Body of pancreas (tissue), 4 donors: Measurements from ENCODE around the gene AP2A2. TPM values are rescaled to one million over a fixed set of nuclear protein-coding genes. Genes with fewer than 3 reads are reported as not detected.
A peak's percentile ranks its signal among the peaks of the same experiment; 100 is the strongest.

Source experiments
- ATAC-seq: fragments of 150-250 bp; one replicate; pipeline ENCODE4 v1.9.1; 2016
- DNase-seq, 4 donors: peaks; one replicate each; pipeline ENCODE4 v3.0.0-alpha.2; 2019
- H3K27ac ChIP-seq, 4 donors: fragments of 200-600 bp; sonication (generic); 1 replicate in 3 of 4; 2 replicates in 1 of 4; pipeline versions ENCODE4 v1.5.1 to v1.6.1; 2016 to 2019; ENCODE audit warnings: mild to moderate bottlenecking in 1 of 4, mixed read lengths in 1 of 4, moderate library complexity in 1 of 4
- H3K27me3 ChIP-seq, 2 donors: fragments of 200-600 bp; sonication (generic); one replicate each; pipeline ENCODE4 v1.6.0; 2016; ENCODE audit warnings: mild to moderate bottlenecking in 1 of 2
- H3K36me3 ChIP-seq, 2 donors: fragments of 200-600 bp; sonication (generic); replicated peaks in 1 of 2; 2 replicates each; pipeline ENCODE4 v1.5.1; 2016; ENCODE audit warnings: low read depth in 2 of 2; ENCODE audit not compliant: insufficient read depth in 1 of 2
- H3K4me1 ChIP-seq: fragments of 200-600 bp; sonication (generic); one replicate; pipeline ENCODE4 v1.6.0; 2016
- H3K4me3 ChIP-seq, 2 donors: fragments of 200-600 bp; sonication (generic); 1 replicate in 1 of 2; 2 replicates in 1 of 2; pipeline ENCODE4 v1.5.1; 2016 to 2019
- H3K9me3 ChIP-seq, 3 donors: fragments of 200-600 bp; sonication (generic); 1 replicate in 2 of 3; 2 replicates in 1 of 3; pipeline ENCODE4 v1.5.1; 2016
- POLR2A ChIP-seq, 3 donors: fragments of 450-650 bp; IDR thresholded peaks; one replicate each; pipeline ENCODE4 v1.6.1; 2016; ENCODE audit warnings: antibody characterized with exemption in 3 of 3, mild to moderate bottlenecking in 2 of 3
- WGBS, 2 donors: methylation state at CpG; one replicate each; pipeline ENCODE4 v1.1.5; 2017; 5-methylcytosine and 5-hydroxymethylcytosine counted together
- intact Hi-C: fragments of 100-400 bp; cut with DNase I; formaldehyde crosslinking; loops from one replicate; pipeline ENCODE4 v1.15.1; 2023
- total RNA-seq, 2 donors: library from RNA; depleted of rRNA; stranded (reverse); fragments of >200 nt; gene quantifications; one replicate each; pipeline ENCODE4 v1.1.0, GENCODE V29; 2016
- TF ChIP-seq, protein P1 (sequence below), 7 experiments: fragments of 450-650 bp in 4 of 7; fragments of 200-600 bp in 3 of 7; sonication (generic) in 3 of 7; IDR thresholded peaks; one replicate each; pipeline ENCODE4 v1.5.1; 2016 to 2019; ENCODE audit warnings: antibody characterized with exemption in 7 of 7

AP2A2 gene
- total RNA-seq, 2 donors from 2014 or later, result 40.7 to 77.8 TPM

DNA sequence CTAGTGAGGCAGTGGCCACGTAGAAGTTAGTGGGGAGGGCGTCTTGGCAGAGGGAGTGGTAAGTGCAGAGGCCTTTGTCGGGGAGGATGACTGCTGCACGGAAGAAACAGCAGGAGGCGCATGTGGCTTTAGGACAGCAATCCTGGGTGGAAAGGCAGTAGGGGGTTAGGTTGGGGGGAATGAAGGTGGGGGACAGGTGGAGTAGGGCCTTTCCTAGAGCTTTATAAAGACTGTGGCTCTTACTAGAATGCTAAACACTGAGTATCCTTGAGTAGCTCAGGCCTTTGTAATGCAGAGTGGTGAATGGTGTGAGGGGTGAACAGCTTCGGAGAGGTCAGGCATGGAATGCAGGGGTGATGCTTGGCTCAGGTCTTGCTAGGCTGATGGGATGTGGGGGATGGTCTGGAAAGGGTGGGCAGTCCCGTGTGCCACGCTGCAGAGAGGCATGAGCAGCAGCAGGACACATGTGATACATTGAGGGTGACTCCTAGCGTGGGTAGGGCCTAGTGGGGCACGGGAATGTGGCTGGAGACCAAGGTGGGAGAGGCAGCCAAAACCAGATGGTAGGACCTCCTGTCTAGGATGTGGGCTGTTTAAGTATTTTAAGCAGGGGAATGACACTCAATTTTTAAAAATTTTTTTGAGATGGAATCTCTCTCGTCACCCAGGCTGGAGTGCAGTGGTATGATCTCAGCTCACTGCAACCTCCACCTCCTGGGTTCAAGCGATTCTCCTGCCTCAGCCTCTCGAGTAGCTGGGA lies 19.2 kb downstream of the AP2A2 start:
- Histone ChIP-seq H3K4me1 (peaks cover 36% of the 10 kb centered on the region), H3K27ac (peak overlapping the region in 1 of 4 donors; percentile 11), H3K27me3 (no peaks in the 10 kb centered on the region), H3K9me3 (no peaks in the 10 kb centered on the region), H3K36me3 (no peaks in the 10 kb centered on the region), H3K4me3 (no peak overlapping the region)
- no peak for TF ChIP-seq POLR2A (IDR thresholded peaks at IDR 0.05)
- TF ChIP-seq, protein P1, sequence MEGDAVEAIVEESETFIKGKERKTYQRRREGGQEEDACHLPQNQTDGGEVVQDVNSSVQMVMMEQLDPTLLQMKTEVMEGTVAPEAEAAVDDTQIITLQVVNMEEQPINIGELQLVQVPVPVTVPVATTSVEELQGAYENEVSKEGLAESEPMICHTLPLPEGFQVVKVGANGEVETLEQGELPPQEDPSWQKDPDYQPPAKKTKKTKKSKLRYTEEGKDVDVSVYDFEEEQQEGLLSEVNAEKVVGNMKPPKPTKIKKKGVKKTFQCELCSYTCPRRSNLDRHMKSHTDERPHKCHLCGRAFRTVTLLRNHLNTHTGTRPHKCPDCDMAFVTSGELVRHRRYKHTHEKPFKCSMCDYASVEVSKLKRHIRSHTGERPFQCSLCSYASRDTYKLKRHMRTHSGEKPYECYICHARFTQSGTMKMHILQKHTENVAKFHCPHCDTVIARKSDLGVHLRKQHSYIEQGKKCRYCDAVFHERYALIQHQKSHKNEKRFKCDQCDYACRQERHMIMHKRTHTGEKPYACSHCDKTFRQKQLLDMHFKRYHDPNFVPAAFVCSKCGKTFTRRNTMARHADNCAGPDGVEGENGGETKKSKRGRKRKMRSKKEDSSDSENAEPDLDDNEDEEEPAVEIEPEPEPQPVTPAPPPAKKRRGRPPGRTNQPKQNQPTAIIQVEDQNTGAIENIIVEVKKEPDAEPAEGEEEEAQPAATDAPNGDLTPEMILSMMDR (IDR thresholded peaks at IDR 0.05), result no peak
- DNase-seq (no peak), ATAC-seq (no peak)
- intact Hi-C loops, result no loop called here
- WGBS, 2 donors, result 78 to 79% methylated on average over 13 of the region's 13 CpGs

DNA sequence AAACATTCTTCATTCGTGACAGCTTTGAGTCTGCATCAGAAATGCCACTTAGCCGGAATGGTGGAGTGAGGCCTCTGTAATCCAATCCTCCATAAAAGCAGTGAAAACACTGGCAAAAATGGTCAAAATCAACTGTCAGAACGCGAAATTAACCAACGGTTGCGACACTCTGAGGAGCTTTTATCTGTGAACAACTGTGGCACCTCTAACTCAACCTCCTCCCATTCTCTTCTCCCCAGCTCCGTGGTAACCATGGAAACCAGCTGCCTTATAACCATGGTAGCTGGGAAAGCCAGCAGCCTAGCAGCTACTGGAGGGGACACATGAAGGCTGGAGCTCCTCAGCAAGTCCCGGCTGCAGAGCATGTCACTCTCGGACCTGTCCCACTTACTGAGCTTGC lies 20.3 kb downstream of the AP2A2 start:
- TF ChIP-seq, protein P1 (IDR thresholded peaks at IDR 0.05), result no peak
- TF ChIP-seq POLR2A (IDR thresholded peaks at IDR 0.05), result no peak
- Histone ChIP-seq H3K9me3 (no peaks in the 10 kb centered on the region), H3K4me1 (peaks cover 29% of the 10 kb centered on the region), H3K27me3 (no peaks in the 10 kb centered on the region), H3K27ac (no peak overlapping the region), H3K4me3 (no peak overlapping the region), H3K36me3 (no peaks in the 10 kb centered on the region)
- DNase-seq (no peak), ATAC-seq (no peak)
- intact Hi-C loops, result no loop called here
- 66 to 73% methylated on average over 8 to 9 of the region's 9 CpGs for WGBS, 2 donors

DNA sequence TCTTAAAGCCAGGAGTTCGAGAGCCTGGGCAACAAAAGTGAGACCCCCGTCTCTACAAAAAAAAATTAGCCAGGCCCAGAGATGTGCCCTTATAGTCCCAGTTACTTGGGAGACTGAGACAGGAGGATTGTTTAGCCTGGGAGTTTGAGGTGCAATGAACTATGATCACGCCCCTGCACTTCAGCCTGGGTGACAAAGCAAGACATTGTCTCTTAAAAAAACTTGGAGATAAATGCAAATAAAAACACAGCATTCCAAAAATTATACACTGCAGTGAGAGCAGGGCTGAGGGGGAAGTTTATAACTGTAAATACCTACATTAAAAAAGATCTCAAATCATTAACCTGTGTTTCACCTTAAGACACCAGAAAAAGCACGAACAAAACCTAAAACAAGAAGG lies 22.1 kb downstream of the AP2A2 start:
- intact Hi-C loops, result no loop called here
- H3K27me3 ChIP-seq, result no peaks in the 10 kb centered on the region
- H3K4me3 ChIP-seq, result no peak overlapping the region
- peaks cover 36% of the 10 kb centered on the region for H3K4me1 ChIP-seq
- TF ChIP-seq, protein P1 (IDR thresholded peaks at IDR 0.05), result no peak
- no peak for TF ChIP-seq POLR2A (IDR thresholded peaks at IDR 0.05)
- ATAC-seq (no peak), DNase-seq (no peak)
- WGBS, 2 donors, result 77 to 78% methylated on average over 4 of the region's 4 CpGs
- no peaks in the 10 kb centered on the region for H3K36me3 ChIP-seq
- no peak overlapping the region for H3K27ac ChIP-seq
- no peaks in the 10 kb centered on the region for H3K9me3 ChIP-seq

DNA sequence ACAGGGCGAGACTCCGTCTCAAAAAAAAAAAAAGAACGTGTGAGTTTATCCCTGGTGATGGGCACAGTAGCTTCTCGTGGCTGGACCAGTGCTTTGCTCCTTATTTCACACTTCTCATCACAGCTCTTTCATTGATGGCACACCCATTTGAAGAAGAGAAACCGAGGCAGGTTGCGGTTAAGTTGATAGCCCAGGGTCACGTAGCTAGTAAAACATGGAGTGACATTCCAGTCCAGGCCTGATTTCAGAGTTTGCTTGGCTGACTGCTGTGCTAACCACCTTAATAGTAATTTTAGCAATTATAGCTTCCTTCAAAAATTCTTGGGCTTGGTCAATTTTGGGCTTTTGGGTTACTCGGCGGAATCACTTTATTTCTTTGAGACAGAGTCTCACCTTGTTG lies 25.8 kb downstream of the AP2A2 start:
- intact Hi-C loops, result no loop called here
- H3K27me3 ChIP-seq, result no peaks in the 10 kb centered on the region
- H3K4me3 ChIP-seq, result no peak overlapping the region
- H3K4me1 ChIP-seq, result peaks cover 60% of the 10 kb centered on the region
- H3K36me3 ChIP-seq, result no peaks in the 10 kb centered on the region
- TF ChIP-seq, protein P1 (IDR thresholded peaks at IDR 0.05), result no peak
- no peak for TF ChIP-seq POLR2A (IDR thresholded peaks at IDR 0.05)
- H3K9me3 ChIP-seq, result no peaks in the 10 kb centered on the region
- ATAC-seq (no peak), DNase-seq (no peak)
- H3K27ac ChIP-seq, result peak overlapping the region in 3 of 4 donors; percentile 72 to 87 (median 79)
- WGBS, 2 donors, result 79 to 83% methylated on average over 9 of the region's 9 CpGs
